Ovary (tissue), 9 donors: ENCODE results near the gene GPR78. TPM values are rescaled to one million over a fixed set of nuclear protein-coding genes. Genes with fewer than 3 reads are reported as not detected.
A peak's percentile ranks its signal among the peaks of the same experiment; 100 is the strongest.

Experiments used
- DNase-seq, 5 donors: peaks; one replicate each; pipeline ENCODE4 v3.0.0-alpha.2; 2019 to 2020
- H3K27ac ChIP-seq, 2 donors: fragments of 200-600 bp; one replicate each; pipeline versions ENCODE4 v1.5.1 to v1.8.0; 2019 to 2022
- H3K27me3 ChIP-seq: fragments of 200-600 bp; one replicate; pipeline ENCODE4 v1.8.0; 2022
- H3K36me3 ChIP-seq: fragments of 200-600 bp; sonication (generic); one replicate; pipeline ENCODE4 v1.5.1; 2019
- H3K4me1 ChIP-seq: one replicate; pipeline ENCODE4 v1.8.1; 2013; ENCODE audit warnings: mild to moderate bottlenecking, moderate library complexity; ENCODE audit not compliant: insufficient read depth
- H3K4me3 ChIP-seq: fragments of 200-600 bp; sonication (generic); one replicate; pipeline ENCODE4 v1.5.1; 2017
- H3K9me3 ChIP-seq, 2 donors: fragments of 200-600 bp in 1 of 2; sonication (generic) in 1 of 2; one replicate each; pipeline versions ENCODE4 v1.5.1 to v1.8.1; 2013 to 2019; ENCODE audit warnings: mild to moderate bottlenecking in 1 of 2, moderate library complexity in 1 of 2
- EP300 ChIP-seq: sonication (generic); formaldehyde crosslinking; IDR thresholded peaks from one replicate; pipeline ENCODE4 v1.6.1; 2017; ENCODE audit warnings: antibody characterized with exemption
- POLR2A ChIP-seq: fragments of 450-650 bp; IDR thresholded peaks from one replicate; pipeline ENCODE4 v1.6.1; 2017; ENCODE audit warnings: antibody characterized with exemption, mild to moderate bottlenecking, moderate library complexity
- WGBS, 3 donors: extraction: QIAGEN DNeasy Blood & Tissue Kit in 1 of 3; methylation state at CpG; one replicate each; pipeline versions ENCODE4 v1.1.5 to v1.1.7; 2013 to 2017; 5-methylcytosine and 5-hydroxymethylcytosine counted together
- intact Hi-C, 4 donors: fragments of 100-400 bp; cut with DNase I; formaldehyde crosslinking; loops; one replicate each; pipeline versions ENCODE4 v1.11.0 to v1.15.1; 2022 to 2023
- polyA plus RNA-seq, 2 donors: library from polyadenylated mRNA; stranded (reverse); fragments of 200-250 nt in 1 of 2; fragments of 350-450 nt in 1 of 2; fragmentation: Illumina TruSeq in 1 of 2; extraction: RNeasy Lipid Tissue Mini Kit (QIAGEN cat#74804) in 1 of 2; gene quantifications; one replicate each; pipeline ENCODE4 v1.2.3, GENCODE V29; 2013 to 2014
- total RNA-seq, 7 donors: library from RNA; depleted of rRNA in 2 of 7; stranded (reverse); fragments of >200 nt in 2 of 7; fragmentation: NEBNext Ultra II Directional in 3 of 7; extraction: Animal tissue kit (Norgen Biotek cat#: 25700) in 3 of 7; gene quantifications; one replicate each; pipeline versions ENCODE4 v1.1.0 to v1.2.4, GENCODE V29; 2016 to 2023
- TF ChIP-seq, protein P1 (sequence below), 3 donors: fragments of 450-650 bp in 2 of 3; fragments of 200-600 bp in 1 of 3; IDR thresholded peaks; one replicate each; pipeline versions ENCODE4 v1.5.1 to v1.8.0; 2016 to 2022; ENCODE audit warnings: antibody characterized with exemption in 3 of 3, mild to moderate bottlenecking in 1 of 3
- donor health status: DM: no; HTN: no; CAD: no; lungs with moderate emphysema.
- donor health status: DM: no; HTN: no; CAD: no.
- donor health status: Bipolar disorder and iron deficiency.
- donor health status: DM: yes; HTN: yes; CAD: no.
- donor health status: DM: no; HTN: no; CAD: no.
- donor health status: DM: yes; HTN: yes; CAD: no.

The GPR78 gene
- total and polyA plus RNA-seq, 9 donors: 1.0 to 14.7 (median 5.4) TPM

DNA sequence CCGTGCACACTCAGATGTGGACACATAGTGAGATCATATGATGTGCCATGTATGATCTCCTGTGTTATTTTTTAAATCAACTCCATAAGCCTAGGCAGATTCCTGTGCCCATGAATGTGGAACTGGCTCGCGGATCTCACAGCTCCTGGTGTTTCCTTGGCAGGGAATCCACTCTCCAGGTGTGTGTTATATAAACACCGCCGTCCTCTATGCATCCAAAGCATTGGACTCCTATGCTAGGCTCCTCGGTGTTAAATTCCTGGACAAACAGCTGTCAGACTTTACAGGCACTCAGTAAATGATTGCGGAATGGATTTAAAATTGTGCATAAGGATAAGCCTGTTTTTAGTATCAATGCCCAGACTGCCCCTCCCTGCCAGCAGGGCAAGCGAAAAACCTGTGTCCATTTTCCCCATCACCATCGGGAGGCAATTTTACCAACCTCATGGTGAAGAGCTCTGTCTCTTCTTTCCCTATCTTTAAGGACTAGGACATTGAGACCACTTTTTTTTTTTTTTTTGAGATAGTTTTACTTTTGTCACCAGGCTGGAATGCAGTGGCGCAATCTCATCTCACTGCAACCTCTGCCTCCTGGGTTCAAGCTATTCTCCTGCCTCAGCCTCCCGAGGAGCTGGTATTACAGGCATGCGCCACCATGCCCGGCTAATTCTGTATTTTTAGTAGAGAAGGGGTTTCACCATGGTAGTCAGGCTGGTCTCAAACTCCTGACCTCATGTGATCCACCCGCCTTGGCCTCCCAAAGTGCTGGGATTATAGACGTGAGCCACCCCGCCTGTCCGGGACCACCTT lies 23.6 kb upstream of the GPR78 start:
- no peak overlapping the region for H3K27ac ChIP-seq
- intact Hi-C loops: no loop called here
- WGBS, 3 donors: 61 to 75% (median 70%) methylated on average over 17 of the region's 17 CpGs
- no peaks in the 10 kb centered on the region for H3K4me1 ChIP-seq
- H3K36me3 ChIP-seq: no peaks in the 10 kb centered on the region
- no peaks in the 10 kb centered on the region for H3K27me3 ChIP-seq
- H3K9me3 ChIP-seq: no peaks in the 10 kb centered on the region
- peak in 2 of 5 donors; percentile 2 to 21 for DNase-seq
- TF ChIP-seq EP300: no peak
- TF ChIP-seq, protein P1, sequence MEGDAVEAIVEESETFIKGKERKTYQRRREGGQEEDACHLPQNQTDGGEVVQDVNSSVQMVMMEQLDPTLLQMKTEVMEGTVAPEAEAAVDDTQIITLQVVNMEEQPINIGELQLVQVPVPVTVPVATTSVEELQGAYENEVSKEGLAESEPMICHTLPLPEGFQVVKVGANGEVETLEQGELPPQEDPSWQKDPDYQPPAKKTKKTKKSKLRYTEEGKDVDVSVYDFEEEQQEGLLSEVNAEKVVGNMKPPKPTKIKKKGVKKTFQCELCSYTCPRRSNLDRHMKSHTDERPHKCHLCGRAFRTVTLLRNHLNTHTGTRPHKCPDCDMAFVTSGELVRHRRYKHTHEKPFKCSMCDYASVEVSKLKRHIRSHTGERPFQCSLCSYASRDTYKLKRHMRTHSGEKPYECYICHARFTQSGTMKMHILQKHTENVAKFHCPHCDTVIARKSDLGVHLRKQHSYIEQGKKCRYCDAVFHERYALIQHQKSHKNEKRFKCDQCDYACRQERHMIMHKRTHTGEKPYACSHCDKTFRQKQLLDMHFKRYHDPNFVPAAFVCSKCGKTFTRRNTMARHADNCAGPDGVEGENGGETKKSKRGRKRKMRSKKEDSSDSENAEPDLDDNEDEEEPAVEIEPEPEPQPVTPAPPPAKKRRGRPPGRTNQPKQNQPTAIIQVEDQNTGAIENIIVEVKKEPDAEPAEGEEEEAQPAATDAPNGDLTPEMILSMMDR (IDR thresholded peaks at IDR 0.05): no peak
- TF ChIP-seq POLR2A: no peak
- no peak overlapping the region for H3K4me3 ChIP-seq

DNA sequence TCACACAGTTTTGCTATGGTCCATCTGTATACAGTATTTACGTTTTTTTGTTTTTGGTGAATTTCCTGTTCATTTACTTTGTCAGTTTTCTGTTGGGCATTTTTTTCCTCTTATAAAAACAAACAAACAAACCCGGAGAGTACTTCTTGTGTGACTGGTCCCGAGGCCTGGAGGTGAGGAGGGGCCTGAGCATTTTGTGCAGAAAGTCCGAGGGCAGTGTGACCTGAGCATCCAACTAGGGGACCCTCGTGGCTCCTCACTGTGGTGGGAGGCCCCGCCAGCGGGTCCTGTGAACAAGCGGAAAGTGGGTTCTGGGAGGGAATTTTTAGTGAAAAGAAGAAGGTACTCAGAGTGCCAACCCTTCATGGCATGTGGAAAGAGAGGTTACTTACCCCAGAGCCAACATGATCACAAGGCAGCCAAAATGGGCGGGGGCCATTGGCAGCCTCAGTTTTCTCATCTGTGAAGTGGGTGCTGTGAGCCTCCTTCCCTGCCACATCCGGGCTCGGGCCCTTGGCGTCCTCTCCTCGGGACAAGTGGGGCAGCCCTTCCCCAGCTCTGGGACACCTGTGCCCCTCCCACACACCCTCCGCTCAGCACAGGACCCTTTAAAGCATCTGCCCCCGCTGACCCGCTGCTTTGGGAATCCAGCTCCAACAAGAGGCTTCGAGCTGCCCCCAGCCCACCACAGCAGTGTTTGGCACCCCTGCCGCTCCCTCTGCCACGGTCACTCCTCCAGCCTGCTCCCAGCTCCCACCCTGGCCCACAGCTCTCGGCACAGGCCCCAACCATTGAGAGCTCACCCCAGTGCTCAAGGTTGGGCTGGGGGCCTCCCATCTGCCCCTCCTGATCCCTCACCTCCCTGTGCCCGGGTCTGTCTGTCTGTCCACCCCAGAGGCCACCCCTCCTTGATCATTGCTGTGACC lies 22.8 kb upstream of the GPR78 start:
- peak in 2 of 5 donors; percentile 13 to 31 for DNase-seq
- H3K4me3 ChIP-seq: no peak overlapping the region
- H3K9me3 ChIP-seq: no peaks in the 10 kb centered on the region
- intact Hi-C loops: no loop called here
- H3K27me3 ChIP-seq: no peaks in the 10 kb centered on the region
- H3K4me1 ChIP-seq: no peaks in the 10 kb centered on the region
- TF ChIP-seq EP300: no peak
- no peak for TF ChIP-seq POLR2A
- TF ChIP-seq, protein P1 (IDR thresholded peaks at IDR 0.05): no peak
- no peak overlapping the region for H3K27ac ChIP-seq
- no peaks in the 10 kb centered on the region for H3K36me3 ChIP-seq
- 80 to 83% (median 83%) methylated on average over 21 of the region's 21 CpGs for WGBS, 3 donors

DNA sequence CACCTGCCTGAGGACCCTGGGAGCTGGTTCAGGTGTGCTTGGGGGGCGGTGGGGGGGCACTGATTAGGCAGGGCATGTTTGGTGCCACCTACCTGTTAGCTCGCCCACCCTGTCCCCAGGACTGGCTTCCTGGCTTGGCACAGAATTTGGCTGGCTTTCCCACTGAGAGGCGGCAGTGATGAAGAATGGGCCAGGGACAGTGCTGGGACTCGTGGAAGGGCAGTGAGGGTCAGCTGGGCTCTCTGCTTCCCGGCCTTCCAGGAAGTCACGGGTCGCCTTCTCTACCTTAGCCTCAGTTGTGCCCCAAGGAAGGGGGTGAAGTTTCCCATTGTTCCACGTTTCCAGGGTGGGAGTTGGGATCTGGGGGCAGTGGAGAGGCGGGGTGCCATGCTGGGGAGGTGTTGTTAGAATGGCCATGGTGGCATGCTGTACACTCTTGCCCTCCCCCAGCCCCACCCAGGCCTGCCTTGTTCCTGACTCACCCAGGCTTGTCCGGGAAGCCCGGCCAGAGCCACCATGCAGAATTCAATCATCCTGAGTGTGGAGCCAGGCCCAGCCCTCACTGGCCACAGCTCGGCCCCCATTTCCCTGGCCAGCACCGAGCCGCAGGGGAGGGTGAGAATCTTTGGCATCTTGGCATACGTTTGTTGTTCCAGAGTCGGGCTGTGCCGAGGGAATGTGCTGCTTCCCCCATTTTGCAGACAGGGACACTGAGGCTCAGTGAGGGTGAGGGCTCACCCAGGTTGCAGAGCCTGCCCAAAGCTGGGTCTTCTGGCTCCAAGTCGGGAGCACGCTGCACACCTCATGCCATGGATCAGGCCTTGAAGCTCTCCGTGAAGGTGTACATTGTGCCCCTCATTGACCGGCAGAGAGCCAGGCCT lies 21.9 kb upstream of the GPR78 start:
- 90 to 92% (median 91%) methylated on average over 21 of the region's 21 CpGs for WGBS, 3 donors
- no peak overlapping the region for H3K4me3 ChIP-seq
- no peak overlapping the region for H3K27ac ChIP-seq
- H3K36me3 ChIP-seq: no peaks in the 10 kb centered on the region
- no peaks in the 10 kb centered on the region for H3K4me1 ChIP-seq
- no peaks in the 10 kb centered on the region for H3K27me3 ChIP-seq
- no peak for TF ChIP-seq POLR2A
- intact Hi-C loops: no loop called here
- peak in 1 of 5 donors; percentile 29 for DNase-seq
- no peaks in the 10 kb centered on the region for H3K9me3 ChIP-seq

DNA sequence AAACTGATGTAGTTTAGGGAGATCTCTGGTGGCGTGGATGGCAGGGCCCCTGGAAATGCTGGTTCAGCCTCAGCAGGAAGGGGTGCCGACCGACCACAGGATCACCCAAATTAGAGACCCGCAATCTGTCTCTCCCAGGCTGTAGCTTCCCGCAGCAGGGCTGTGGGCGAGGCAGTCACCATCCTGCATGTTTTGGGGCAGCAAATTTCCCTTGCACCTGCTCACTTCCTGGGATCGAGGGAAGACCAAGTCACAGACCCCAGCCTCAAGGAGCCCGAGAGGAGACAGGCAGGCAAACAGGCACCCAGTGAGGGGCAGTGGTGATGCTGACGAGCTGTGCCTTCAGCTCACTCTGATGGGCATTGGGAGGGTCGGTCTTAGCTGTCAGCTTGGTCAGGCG lies 21.2 kb upstream of the GPR78 start:
- Histone ChIP-seq H3K4me3 (no peak overlapping the region), H3K4me1 (no peaks in the 10 kb centered on the region), H3K27me3 (no peaks in the 10 kb centered on the region), H3K36me3 (no peaks in the 10 kb centered on the region), H3K27ac (no peak overlapping the region), H3K9me3 (no peaks in the 10 kb centered on the region)
- 90 to 96% (median 93%) methylated on average over 11 of the region's 11 CpGs for WGBS, 3 donors
- intact Hi-C loops: no loop called here
- TF ChIP-seq EP300 (no peak), POLR2A (no peak)
- TF ChIP-seq, protein P1 (IDR thresholded peaks at IDR 0.05): no peak
- DNase-seq: peak in 2 of 5 donors; percentile 4 to 11
